Stimulated activated CD8-positive, alpha-beta memory T cell treated with anti-CD3 and anti-CD28 coated beads, Interleukin-15, amount 100 ng/mL, for 1 hour (primary cell): ENCODE data around the gene SENP5.
A peak's percentile ranks its signal among the peaks of the same experiment; 100 is the strongest.
"Not testable (repeated sequence)": the region's sequence is repeated elsewhere in the genome, so short reads cannot be mapped to it uniquely, and the experiment has no call there.

Experiments used
- DNase-seq: peaks from one replicate; pipeline ENCODE4 v3.0.0-alpha.2; 2020; ENCODE audit warnings: low read depth

The SENP5 gene, protein sequence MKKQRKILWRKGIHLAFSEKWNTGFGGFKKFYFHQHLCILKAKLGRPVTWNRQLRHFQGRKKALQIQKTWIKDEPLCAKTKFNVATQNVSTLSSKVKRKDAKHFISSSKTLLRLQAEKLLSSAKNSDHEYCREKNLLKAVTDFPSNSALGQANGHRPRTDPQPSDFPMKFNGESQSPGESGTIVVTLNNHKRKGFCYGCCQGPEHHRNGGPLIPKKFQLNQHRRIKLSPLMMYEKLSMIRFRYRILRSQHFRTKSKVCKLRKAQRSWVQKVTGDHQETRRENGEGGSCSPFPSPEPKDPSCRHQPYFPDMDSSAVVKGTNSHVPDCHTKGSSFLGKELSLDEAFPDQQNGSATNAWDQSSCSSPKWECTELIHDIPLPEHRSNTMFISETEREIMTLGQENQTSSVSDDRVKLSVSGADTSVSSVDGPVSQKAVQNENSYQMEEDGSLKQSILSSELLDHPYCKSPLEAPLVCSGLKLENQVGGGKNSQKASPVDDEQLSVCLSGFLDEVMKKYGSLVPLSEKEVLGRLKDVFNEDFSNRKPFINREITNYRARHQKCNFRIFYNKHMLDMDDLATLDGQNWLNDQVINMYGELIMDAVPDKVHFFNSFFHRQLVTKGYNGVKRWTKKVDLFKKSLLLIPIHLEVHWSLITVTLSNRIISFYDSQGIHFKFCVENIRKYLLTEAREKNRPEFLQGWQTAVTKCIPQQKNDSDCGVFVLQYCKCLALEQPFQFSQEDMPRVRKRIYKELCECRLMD

GRCh38 chr3:196867507-196868296, at the start of gene SENP5:
SENP5 (plus strand) TSS chr3:196867920; CDS start chr3:196885182, 17,262 bp downstream.
- DNase-seq = peak; percentile 75

DNA sequence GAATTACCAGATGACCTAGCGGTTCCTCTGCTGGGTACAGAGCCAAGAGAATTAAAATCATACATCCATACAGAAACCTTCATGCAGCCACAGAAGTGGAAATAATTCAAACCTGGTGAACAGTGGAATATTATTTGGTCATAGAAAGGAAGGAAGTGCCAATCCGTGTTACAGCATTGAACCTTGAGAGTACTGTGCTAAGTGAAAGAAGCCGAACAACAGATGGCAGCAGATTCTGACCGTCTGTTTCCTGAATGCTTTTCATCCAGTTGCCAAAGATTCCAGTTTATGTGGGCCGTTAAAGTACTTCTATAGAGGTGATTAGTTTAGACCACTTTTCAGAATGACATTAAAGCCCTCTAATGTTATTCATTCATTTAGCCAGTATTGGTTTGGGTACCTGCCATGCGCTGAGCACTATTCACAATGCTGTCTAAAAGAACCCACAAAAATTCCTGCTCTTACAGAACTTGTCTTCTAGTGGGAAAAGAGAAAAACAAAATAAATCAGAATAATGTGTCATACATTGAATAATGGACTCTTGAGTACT, 45.8 kb upstream of the SENP5 start:
- no peak for DNase-seq

- DNase-seq = not testable (repeated sequence)
Observed at GRCh38 chr3:196829651-196830050, 38.1 kb upstream of the SENP5 start.

- no peak for DNase-seq
Observed at GRCh38 chr3:196835086-196835485, 32.6 kb upstream of the SENP5 start.

- not testable (repeated sequence) for DNase-seq
Observed at GRCh38 chr3:196836626-196837025, 31.1 kb upstream of the SENP5 start.

DNA sequence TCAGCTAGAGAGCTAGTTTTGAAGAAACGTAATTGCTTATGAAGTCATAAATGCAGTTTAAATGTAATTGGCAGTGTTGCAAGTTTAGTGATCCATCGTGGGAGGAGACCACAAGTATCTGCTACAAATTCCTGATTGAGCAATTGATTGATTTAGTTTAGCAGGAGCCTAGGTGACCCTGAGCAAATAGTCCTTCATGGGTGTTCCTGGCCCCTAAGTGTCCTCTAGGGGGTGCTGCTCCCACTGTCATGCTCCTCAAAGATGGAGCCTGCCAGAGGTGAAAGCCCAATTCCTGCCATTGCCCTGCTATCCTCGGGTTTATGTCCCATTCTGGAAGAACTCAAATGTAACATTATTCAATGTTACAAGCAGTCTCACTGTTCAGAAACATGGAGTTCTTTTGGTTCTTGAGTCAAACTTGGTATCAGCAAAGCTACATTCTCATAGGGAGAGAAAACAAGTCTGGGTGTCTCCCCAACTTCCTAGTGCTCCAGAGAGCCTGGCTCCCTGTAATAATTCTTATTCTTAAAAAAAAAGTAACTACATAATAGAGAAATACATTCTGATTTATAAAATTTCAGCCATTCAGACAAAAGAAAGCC, 29.8 kb upstream of the SENP5 start:
- peak; percentile 53 for DNase-seq

DNA sequence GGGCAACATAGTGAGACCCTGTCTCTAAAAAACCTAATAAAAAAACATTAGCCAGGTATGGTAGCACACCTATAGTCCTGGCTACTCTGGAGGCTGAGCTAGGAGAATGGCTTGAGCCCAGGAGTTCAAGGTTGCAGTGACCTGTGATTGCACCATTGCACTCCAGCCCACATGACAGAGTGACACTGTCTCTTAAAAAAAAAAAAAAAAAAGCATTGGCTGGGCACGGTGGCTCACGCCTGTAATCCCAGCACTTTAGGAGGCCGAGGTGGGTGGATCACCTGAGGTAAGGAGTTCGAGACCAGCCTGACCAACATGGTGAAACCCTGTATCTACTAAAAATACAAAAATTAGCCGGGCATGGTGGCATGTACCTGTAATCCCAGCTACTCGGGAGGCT, 28.4 kb upstream of the SENP5 start:
- not testable (repeated sequence) for DNase-seq

DNA sequence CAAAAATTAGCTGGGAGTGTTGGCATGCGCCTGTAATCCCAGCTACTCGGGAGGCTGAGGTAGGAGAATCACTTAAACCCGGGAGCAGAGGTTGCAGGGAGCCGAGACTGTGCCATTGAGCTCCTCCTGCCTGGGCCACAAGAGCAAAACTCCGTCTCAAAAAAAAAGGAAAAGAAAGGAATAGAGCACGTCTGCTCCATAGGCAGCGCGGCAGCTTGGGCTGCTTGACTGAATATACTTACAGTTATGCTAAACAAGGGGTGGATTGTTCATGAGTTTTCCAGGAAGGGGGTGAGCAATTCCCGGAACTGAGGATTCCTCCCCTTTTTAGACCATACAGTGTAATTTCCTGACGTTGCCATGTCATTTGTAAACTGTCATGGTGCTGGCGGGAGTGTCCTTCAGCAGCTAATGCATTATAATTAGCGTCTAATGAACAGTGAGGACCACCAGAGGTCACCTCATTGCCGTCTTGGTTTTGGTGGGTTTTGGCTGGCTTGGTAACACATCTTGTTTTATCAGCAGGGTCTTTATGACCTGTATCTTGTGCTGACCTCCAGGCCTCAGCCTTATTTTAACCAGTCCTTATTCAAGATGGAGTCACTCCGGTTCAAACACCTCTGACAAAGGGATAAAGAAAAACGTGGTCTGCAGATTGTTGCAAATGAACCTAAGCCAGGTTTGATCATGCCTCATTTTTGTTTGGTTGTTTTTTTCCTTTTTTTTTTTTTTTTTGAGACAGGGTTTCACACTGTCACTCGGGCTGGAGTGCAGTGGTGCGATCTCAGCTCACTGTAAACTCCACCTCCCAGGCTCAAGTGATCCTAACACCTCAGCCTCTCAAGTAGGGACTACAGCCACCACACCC, 24.9 kb upstream of the SENP5 start:
- no peak for DNase-seq

- no peak for DNase-seq
Observed at GRCh38 chr3:196843435-196844110, 24.1 kb upstream of the SENP5 start.

- not testable (repeated sequence) for DNase-seq
Observed at GRCh38 chr3:196844235-196845219, 23.2 kb upstream of the SENP5 start.

- DNase-seq = not testable (repeated sequence)
Observed at GRCh38 chr3:196848375-196848774, 19.3 kb upstream of the SENP5 start.

DNA sequence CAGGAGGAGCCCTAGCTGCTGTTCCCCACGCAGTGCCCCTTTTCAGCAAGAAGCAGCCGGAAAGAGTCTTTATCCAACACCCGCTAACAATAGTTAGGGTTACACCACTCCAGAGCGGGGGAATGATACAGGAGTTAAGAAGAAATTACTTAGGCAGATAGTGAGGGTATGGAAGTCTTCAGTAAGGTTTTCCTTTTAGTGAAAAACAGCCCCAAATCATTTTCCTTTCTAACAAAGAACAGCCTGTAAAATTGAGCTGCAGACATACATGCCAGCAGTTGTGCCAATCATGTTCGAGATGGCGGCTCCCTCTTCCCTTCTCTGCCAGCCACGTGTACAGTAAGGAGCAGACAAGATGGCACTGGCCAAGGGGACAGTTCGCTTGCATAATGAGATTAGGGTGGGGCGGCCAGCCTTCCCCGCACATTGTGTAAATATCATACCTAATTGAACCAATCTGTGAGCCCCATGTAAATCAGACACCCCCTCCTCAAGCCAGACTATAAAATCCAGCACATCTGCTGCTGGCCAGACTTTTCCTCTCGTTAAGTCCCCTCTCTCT, 18.5 kb upstream of the SENP5 start:
- DNase-seq = no peak

DNA sequence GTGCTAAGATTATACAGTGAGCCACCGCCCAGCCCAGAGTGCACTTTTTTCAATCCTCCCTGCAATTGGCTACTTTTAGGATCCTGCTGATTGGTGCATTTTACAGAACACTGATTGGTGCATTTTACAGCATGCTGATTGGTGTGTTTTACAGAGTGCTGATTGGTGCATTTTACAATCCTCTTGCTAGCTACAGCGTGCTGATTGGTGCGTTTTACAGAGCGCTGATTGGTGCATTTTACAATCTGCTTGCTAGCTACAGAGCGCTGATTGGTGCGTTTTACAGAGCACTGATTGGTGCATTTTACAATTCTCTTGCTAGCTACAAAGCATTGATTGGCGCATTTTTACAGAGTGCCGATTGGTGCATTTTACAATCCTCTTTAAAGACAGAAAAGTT, 4.7 kb upstream of the SENP5 start:
- DNase-seq = not testable (repeated sequence)

DNA sequence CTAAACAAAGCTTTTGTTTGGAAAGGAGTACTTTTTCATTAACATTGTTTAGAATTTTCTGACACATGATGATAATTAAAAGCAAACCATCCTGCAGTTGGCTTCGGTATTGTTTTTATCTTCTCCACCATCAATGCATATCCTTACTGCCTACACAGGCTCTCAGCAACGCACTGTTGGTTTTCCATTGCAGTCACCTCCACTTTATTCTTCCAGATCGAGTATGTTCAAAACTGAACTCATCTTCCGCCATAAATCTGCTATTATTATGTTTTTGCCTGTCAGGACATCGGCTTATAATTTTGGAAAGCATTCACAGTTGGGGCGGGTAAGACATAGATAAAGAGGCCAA, 589 bp upstream of the SENP5 start:
- DNase-seq = no peak

GRCh38 chr3:196868297-196868661, 559 bp downstream of the SENP5 start:
- DNase-seq = no peak

DNA sequence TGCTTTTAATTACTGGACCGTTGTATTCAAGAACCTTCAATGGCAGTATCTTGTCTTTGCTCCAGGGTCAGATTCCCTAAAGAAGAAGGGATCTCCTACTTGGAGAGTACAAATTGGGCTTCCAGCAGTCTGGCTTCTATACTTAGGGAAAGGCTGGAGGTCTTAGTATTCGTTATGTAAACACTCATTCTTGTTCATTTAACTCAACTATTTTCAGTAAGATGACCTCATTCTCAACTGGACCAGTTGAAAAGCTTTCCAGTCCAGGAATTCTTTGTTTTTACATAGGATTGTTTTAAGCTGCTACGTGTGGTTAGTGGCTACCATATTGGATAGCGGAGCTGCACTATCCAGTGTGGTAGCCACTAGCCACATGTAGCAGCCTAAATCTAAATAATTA, 4.6 kb downstream of the SENP5 start:
- DNase-seq = no peak

DNA sequence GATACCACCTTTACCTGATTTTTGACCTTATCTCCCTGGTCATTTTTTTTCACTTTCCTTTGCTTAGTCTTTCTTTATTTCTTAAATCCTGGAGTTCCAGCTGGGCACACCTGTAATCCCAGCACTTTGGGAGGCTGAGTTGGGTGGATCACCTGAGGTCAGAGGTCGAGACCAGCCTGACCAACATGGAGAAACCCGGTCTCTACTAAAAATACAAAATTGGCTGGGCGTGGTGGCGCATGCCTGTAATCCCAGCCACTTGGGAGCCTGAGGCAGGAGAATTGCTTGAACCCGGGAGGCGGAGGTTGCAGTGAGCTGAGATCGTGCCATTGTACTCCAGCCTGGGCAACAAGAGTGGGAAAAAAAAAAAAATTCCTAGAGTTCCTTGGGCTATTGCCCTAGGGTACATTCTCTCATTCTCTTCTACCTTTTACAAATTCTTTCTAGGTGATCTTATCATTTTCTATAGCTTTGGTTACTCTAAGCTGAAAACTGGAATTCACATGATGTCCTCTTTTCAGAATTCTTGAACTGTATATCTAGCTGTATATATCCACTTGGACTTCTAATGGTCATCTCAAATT, 6.9 kb downstream of the SENP5 start:
- not testable (repeated sequence) for DNase-seq

- no peak for DNase-seq
Observed at GRCh38 chr3:196875258-196875657, 7.5 kb downstream of the SENP5 start.
